Body of pancreas (tissue), 4 donors: Measurements from ENCODE around the gene EXD3. TPM values are rescaled to one million over a fixed set of nuclear protein-coding genes. Genes with fewer than 3 reads are reported as not detected.

Experiments
- ATAC-seq: fragments of 150-250 bp; one replicate; pipeline ENCODE4 v1.9.1; 2016
- DNase-seq, 4 donors: peaks; one replicate each; pipeline ENCODE4 v3.0.0-alpha.2; 2019
- H3K27ac ChIP-seq, 4 donors: fragments of 200-600 bp; sonication (generic); 1 replicate in 3 of 4; 2 replicates in 1 of 4; pipeline versions ENCODE4 v1.5.1 to v1.6.1; 2016 to 2019; ENCODE audit warnings: mild to moderate bottlenecking in 1 of 4, mixed read lengths in 1 of 4, moderate library complexity in 1 of 4
- H3K27me3 ChIP-seq, 2 donors: fragments of 200-600 bp; sonication (generic); one replicate each; pipeline ENCODE4 v1.6.0; 2016; ENCODE audit warnings: mild to moderate bottlenecking in 1 of 2
- H3K36me3 ChIP-seq, 2 donors: fragments of 200-600 bp; sonication (generic); replicated peaks in 1 of 2; 2 replicates each; pipeline ENCODE4 v1.5.1; 2016; ENCODE audit warnings: low read depth in 2 of 2; ENCODE audit not compliant: insufficient read depth in 1 of 2
- H3K4me1 ChIP-seq: fragments of 200-600 bp; sonication (generic); one replicate; pipeline ENCODE4 v1.6.0; 2016
- H3K4me3 ChIP-seq, 2 donors: fragments of 200-600 bp; sonication (generic); 1 replicate in 1 of 2; 2 replicates in 1 of 2; pipeline ENCODE4 v1.5.1; 2016 to 2019
- H3K9me3 ChIP-seq, 3 donors: fragments of 200-600 bp; sonication (generic); 1 replicate in 2 of 3; 2 replicates in 1 of 3; pipeline ENCODE4 v1.5.1; 2016
- CTCF ChIP-seq, 7 experiments: fragments of 450-650 bp in 4 of 7; fragments of 200-600 bp in 3 of 7; sonication (generic) in 3 of 7; IDR thresholded peaks; one replicate each; pipeline ENCODE4 v1.5.1; 2016 to 2019; ENCODE audit warnings: antibody characterized with exemption in 7 of 7
- POLR2A ChIP-seq, 3 donors: fragments of 450-650 bp; IDR thresholded peaks; one replicate each; pipeline ENCODE4 v1.6.1; 2016; ENCODE audit warnings: antibody characterized with exemption in 3 of 3, mild to moderate bottlenecking in 2 of 3
- WGBS, 2 donors: methylation state at CpG; one replicate each; pipeline ENCODE4 v1.1.5; 2017; 5-methylcytosine and 5-hydroxymethylcytosine counted together
- intact Hi-C: fragments of 100-400 bp; cut with DNase I; formaldehyde crosslinking; loops from one replicate; pipeline ENCODE4 v1.15.1; 2023
- total RNA-seq, 2 donors: library from RNA; depleted of rRNA; stranded (reverse); fragments of >200 nt; gene quantifications; one replicate each; pipeline ENCODE4 v1.1.0, GENCODE V29; 2016

The EXD3 gene
- total RNA-seq, 2 donors from 2014 or later, result 23.3 to 34.9 TPM

- no peak for TF ChIP-seq CTCF (IDR thresholded peaks at IDR 0.05)
- no peak for TF ChIP-seq POLR2A (IDR thresholded peaks at IDR 0.05)
- Histone ChIP-seq H3K27ac (no peak overlapping the region), H3K36me3 (no peaks in the 10 kb centered on the region), H3K9me3 (no peaks in the 10 kb centered on the region), H3K27me3 (no peaks in the 10 kb centered on the region), H3K4me1 (peaks cover 7% of the 10 kb centered on the region), H3K4me3 (no peak overlapping the region)
- intact Hi-C loops, result no loop called here
- 93 to 94% methylated on average over 6 to 23 of the region's 23 CpGs for WGBS, 2 donors
- DNase-seq, result no peak
- ATAC-seq, result no peak
Measured at GRCh38 chr9:137392232-137393007, 30.5 kb downstream of the EXD3 start.

DNA sequence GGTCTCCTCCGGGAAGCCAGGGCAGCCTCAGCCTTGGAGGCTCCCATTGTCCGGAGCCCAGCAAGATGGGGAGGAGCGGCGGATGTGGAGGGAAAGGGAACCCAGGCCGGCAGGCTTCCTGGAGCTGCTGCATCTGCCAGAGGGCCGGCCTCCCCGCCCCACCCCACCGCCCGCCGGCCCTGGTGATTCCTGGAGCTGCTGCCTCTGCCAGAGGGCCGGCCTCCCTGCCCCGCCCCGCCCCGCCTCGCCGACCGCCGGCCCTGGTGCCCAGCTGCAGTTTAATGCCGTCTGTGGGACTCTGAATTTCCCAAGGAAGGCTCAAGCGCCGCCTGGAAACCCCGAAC, 31.6 kb downstream of the EXD3 start:
- WGBS, 2 donors, result 80 to 95% methylated on average over 5 to 12 of the region's 22 CpGs
- Histone ChIP-seq H3K27ac (peak overlapping the region in 2 of 4 donors; percentile 62 to 65), H3K4me1 (peaks cover 7% of the 10 kb centered on the region), H3K36me3 (no peaks in the 10 kb centered on the region), H3K4me3 (no peak overlapping the region), H3K9me3 (no peaks in the 10 kb centered on the region), H3K27me3 (no peaks in the 10 kb centered on the region)
- DNase-seq, result no peak
- intact Hi-C loops, result no loop called here
- no peak for TF ChIP-seq POLR2A (IDR thresholded peaks at IDR 0.05)
- no peak for TF ChIP-seq CTCF (IDR thresholded peaks at IDR 0.05)
- ATAC-seq, result peak; percentile 25

DNA sequence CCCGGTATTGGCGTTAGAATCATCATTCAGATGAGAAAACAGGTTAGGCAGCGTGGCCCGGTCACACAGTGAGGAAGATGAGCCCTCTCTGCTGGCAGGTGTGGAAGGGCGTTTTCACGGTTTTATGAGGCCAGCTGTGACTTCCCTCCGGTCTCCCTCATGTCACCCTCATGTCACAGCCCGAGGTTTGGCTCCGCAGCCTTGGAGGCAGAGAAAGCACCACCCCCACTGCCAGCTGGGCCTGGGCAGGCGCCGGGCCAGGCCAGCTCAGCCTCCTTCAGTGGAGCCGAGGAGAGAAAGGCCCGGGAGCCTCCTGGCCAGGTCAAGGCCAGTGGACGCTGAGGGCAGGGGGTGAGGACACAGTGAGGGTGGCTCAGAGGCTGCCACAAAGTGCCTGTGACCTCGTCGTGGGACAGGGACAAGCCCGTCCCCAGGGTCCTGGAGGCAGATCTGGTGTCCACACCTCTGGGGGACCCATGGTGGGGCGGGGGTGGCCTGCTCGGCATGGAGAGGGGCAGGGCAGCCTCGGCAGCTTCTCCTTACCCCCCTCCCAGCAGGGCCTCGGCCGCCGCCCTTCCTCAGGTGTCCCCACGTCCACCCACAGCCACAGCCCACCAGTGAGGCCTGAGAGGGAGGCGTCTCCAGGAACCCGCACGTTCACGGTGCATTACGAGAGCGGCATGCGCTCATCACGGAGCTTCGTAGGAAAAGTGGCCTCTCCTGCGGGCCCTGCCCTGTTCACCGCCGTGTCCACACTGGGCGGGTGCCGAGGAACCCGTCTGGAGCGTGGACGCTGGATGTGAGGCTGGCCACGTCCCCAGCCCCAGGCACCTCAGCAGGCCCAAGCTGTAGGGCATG, 32.2 kb downstream of the EXD3 start:
- H3K27ac ChIP-seq, result peak overlapping the region in 2 of 4 donors; percentile 62 to 65
- H3K9me3 ChIP-seq, result no peaks in the 10 kb centered on the region
- peaks cover 7% of the 10 kb centered on the region for H3K4me1 ChIP-seq
- no peak overlapping the region for H3K4me3 ChIP-seq
- DNase-seq (peak; percentile 34 to 70 (median 54)), ATAC-seq (peak; percentile 48)
- TF ChIP-seq POLR2A (IDR thresholded peaks at IDR 0.05) (no peak), CTCF (IDR thresholded peaks at IDR 0.05) (no peak)
- WGBS, 2 donors, result 65 to 68% methylated on average over 8 to 36 of the region's 42 CpGs
- no peaks in the 10 kb centered on the region for H3K27me3 ChIP-seq
- intact Hi-C loops, result no loop called here
- no peaks in the 10 kb centered on the region for H3K36me3 ChIP-seq

GRCh38 chr9:137389428-137389746, 33.6 kb downstream of the EXD3 start:
- DNase-seq (no peak), ATAC-seq (no peak)
- Histone ChIP-seq H3K27me3 (no peaks in the 10 kb centered on the region), H3K27ac (no peak overlapping the region), H3K4me3 (no peak overlapping the region), H3K4me1 (peaks cover 7% of the 10 kb centered on the region), H3K9me3 (no peaks in the 10 kb centered on the region), H3K36me3 (no peaks in the 10 kb centered on the region)
- intact Hi-C loops, result no loop called here
- TF ChIP-seq CTCF (IDR thresholded peaks at IDR 0.05), result no peak
- no peak for TF ChIP-seq POLR2A (IDR thresholded peaks at IDR 0.05)
- WGBS, 2 donors, result 93 to 94% methylated on average over 13 of the region's 13 CpGs
